Panc1 (cell line): ENCODE results near the gene CIROP. TPM values are rescaled to one million over a fixed set of nuclear protein-coding genes. Genes with fewer than 3 reads are reported as not detected.

ENCODE experiments used
- ATAC-seq: fragments of 200-7000 bp; cut with Tn5 transposase; 2 replicates; pipeline ENCODE4 v1.9.1; 2020; ENCODE audit warnings: mild to moderate bottlenecking, moderate library complexity
- BruUV-seq: library from RNA; stranded (reverse); fragments of 400-500 nt; replicated peaks from 2 replicates; lab custom pipeline; 2021; lab: Mats Ljungman, UMichigan
- CTCF ChIA-PET: fragments of 300-600 bp; sonication (Branson Sonifier 250); formaldehyde crosslinking; loops from one replicate; lab custom pipeline; 2022; ENCODE audit warnings: antibody characterized with exemption; lab: Charles Lee
- POLR2A ChIA-PET: fragments of 300-600 bp; sonication (Branson Sonifier 250); formaldehyde crosslinking; loops from one replicate; lab custom pipeline; 2022; ENCODE audit warnings: antibody characterized with exemption; lab: Charles Lee
- DNase-seq: peaks from one replicate; pipeline ENCODE4 v3.0.0-alpha.2; 2010; ENCODE audit warnings: low read depth, low spot score
- H3K27ac ChIP-seq: 2 replicates; pipeline ENCODE4 v1.5.1; 2011; ENCODE audit warnings: mild to moderate bottlenecking, low read length, inconsistent platforms
- H3K27me3 ChIP-seq: fragments of 200-500 bp; sonication (Bioruptor generic); 2 replicates; pipeline ENCODE4 v1.6.0; 2014; ENCODE audit warnings: low read length, inconsistent platforms; ENCODE audit not compliant: control insufficient read depth, insufficient read depth
- H3K36me3 ChIP-seq: fragments of 200-500 bp; sonication (Bioruptor generic); 2 replicates; pipeline ENCODE4 v1.5.1; 2014; ENCODE audit warnings: inconsistent platforms, mild to moderate bottlenecking, low read length, moderate library complexity; ENCODE audit not compliant: control insufficient read depth, insufficient read depth
- H3K4me1 ChIP-seq: 2 replicates; pipeline ENCODE4 v1.5.1; 2011; ENCODE audit warnings: inconsistent platforms, mild to moderate bottlenecking, low read length, moderate library complexity; ENCODE audit not compliant: control insufficient read depth, insufficient read depth
- H3K4me3 ChIP-seq, 2 experiments: 2 replicates each; pipeline ENCODE4 v1.5.1; 2011 to 2012; ENCODE audit warnings: low read depth in 2 of 2, low read length in 2 of 2, mild to moderate bottlenecking in 2 of 2, inconsistent platforms in 1 of 2, moderate library complexity in 1 of 2
- H3K9me3 ChIP-seq: fragments of 200-500 bp; sonication (Bioruptor generic); 2 replicates; pipeline ENCODE4 v1.5.1; 2014; ENCODE audit warnings: low read depth, mild to moderate bottlenecking, inconsistent platforms, low read length, moderate library complexity; ENCODE audit not compliant: control insufficient read depth, insufficient read depth
- POLR2AphosphoS5 ChIP-seq: IDR thresholded peaks from 2 replicates; pipeline ENCODE4 v1.6.1; 2012; ENCODE audit warnings: mild to moderate bottlenecking, low read depth, low read length, moderate library complexity
- SIN3A ChIP-seq: IDR thresholded peaks from 2 replicates; pipeline ENCODE4 v1.6.1; 2012; ENCODE audit warnings: low read depth, mild to moderate bottlenecking, low read length, moderate library complexity, borderline replicate concordance; ENCODE audit not compliant: insufficient read depth
- TCF7L2 ChIP-seq: IDR thresholded peaks from 2 replicates; pipeline ENCODE4 v1.6.1; 2011; ENCODE audit warnings: mild to moderate bottlenecking, low read depth, low read length, inconsistent platforms
- in situ Hi-C: cut with HindIII; loops from 2 replicates; pipeline ENCODE4 v1.10.0; 2016; ENCODE audit warnings: low sequenced_read_pairs, low pct_unique_long_range_greater_than_20kb
- intact Hi-C: fragments of 100-400 bp; cut with micrococcal nuclease; formaldehyde crosslinking; loops from one replicate; pipeline ENCODE4 v1.10.0; 2022; ENCODE audit not compliant: unreplicated experiment
- total RNA-seq: library from RNA; stranded (reverse); gene quantifications from one replicate; pipeline ENCODE4 v1.2.1, GENCODE V29; 2021; ENCODE audit not compliant: unreplicated experiment
- TF ChIP-seq, protein P1 (sequence below), 2 experiments: IDR thresholded peaks; 2 replicates each; pipeline ENCODE4 v1.6.1; 2011 to 2012; ENCODE audit warnings: low read depth in 2 of 2, control low read depth in 1 of 2, low read length in 1 of 2, mild to moderate bottlenecking in 1 of 2, moderate library complexity in 1 of 2; ENCODE audit not compliant: insufficient read depth in 1 of 2
- TF ChIP-seq, protein P2 (sequence below): fragments of 450-650 bp; IDR thresholded peaks from 2 replicates; pipeline ENCODE4 v1.5.1; 2017; ENCODE audit warnings: mild to moderate bottlenecking

The CIROP gene
- total RNA-seq, 1 experiment from 2014 or later, result not detected

DNA sequence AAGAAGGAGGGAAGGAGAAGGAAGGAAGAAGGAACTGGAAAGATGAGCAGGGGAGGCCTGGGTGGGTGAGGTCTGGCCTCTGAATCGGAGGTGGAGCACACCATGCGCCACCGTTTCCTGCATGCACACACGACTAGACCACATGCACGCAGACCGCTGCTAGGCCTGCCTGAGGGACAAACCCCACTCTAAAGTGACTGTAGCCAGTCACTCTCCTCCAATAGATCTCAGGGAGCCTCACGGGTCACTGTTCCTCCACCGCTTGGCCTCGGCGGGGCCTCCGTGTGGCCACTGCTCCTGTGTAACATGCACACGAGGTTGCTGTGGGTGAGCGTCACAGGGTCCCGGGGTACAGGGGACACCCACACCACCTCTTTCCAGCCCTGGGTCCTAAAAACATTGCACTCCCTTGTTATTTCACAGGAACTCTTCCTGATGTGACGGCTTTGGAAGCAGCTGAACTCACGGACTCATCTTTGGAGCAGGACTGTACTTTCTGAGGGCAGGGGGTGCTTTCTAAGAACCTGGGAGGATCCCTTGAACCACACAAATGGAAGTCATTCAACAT is 31.9 kb upstream of the CIROP start:
- BruUV-seq, result no TSS peak
- in situ Hi-C loops, result no loop called here
- intact Hi-C loops, result no loop called here

DNA sequence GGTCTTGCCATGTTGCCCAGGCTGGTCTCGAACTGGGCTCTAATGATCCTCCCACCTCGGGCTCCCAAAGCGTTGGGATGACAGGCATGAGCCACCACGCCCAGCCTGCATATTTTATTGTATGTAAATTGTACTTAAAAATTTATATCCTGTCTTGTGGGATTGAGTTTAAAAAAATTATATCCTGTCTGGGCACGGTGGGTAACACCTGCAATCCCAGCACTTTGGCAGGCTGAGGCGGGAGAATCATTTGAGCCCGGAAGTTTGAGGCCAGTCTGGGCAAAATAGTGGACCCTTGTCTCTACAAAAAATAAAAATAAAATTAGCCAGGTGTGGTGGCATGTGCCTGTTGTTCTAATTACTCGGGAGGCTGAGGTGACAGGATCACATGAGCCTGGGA is 28.2 kb upstream of the CIROP start:
- ATAC-seq (no peak), DNase-seq (no peak)
- Histone ChIP-seq H3K4me1 (no peaks in the 10 kb centered on the region), H3K36me3 (no peaks in the 10 kb centered on the region), H3K4me3 (no peak overlapping the region), H3K27ac (no peak overlapping the region), H3K9me3 (no peaks in the 10 kb centered on the region), H3K27me3 (no peaks in the 10 kb centered on the region; the same call in 1 of the 2 replicates)
- ChIA-PET POLR2A (interaction anchor here (0.6 kb wide), 1 partner anchor 9 kb away, joined by 7 read pairs; no protein-coding TSS in a partner anchor), CTCF (no interaction called here)
- in situ Hi-C loops (no loop called here), intact Hi-C loops (no loop called here)
- BruUV-seq, result no TSS peak
- TF ChIP-seq, protein P1, sequence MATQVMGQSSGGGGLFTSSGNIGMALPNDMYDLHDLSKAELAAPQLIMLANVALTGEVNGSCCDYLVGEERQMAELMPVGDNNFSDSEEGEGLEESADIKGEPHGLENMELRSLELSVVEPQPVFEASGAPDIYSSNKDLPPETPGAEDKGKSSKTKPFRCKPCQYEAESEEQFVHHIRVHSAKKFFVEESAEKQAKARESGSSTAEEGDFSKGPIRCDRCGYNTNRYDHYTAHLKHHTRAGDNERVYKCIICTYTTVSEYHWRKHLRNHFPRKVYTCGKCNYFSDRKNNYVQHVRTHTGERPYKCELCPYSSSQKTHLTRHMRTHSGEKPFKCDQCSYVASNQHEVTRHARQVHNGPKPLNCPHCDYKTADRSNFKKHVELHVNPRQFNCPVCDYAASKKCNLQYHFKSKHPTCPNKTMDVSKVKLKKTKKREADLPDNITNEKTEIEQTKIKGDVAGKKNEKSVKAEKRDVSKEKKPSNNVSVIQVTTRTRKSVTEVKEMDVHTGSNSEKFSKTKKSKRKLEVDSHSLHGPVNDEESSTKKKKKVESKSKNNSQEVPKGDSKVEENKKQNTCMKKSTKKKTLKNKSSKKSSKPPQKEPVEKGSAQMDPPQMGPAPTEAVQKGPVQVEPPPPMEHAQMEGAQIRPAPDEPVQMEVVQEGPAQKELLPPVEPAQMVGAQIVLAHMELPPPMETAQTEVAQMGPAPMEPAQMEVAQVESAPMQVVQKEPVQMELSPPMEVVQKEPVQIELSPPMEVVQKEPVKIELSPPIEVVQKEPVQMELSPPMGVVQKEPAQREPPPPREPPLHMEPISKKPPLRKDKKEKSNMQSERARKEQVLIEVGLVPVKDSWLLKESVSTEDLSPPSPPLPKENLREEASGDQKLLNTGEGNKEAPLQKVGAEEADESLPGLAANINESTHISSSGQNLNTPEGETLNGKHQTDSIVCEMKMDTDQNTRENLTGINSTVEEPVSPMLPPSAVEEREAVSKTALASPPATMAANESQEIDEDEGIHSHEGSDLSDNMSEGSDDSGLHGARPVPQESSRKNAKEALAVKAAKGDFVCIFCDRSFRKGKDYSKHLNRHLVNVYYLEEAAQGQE (IDR thresholded peaks at IDR 0.05; ENCODE audit: insufficient read depth in 1 of 2, low read depth in 2 of 2, low read length in 1 of 2), result no peak
- no peak for TF ChIP-seq SIN3A
- TF ChIP-seq TCF7L2, result no peak
- no peak for TF ChIP-seq POLR2AphosphoS5
- TF ChIP-seq, protein P2, sequence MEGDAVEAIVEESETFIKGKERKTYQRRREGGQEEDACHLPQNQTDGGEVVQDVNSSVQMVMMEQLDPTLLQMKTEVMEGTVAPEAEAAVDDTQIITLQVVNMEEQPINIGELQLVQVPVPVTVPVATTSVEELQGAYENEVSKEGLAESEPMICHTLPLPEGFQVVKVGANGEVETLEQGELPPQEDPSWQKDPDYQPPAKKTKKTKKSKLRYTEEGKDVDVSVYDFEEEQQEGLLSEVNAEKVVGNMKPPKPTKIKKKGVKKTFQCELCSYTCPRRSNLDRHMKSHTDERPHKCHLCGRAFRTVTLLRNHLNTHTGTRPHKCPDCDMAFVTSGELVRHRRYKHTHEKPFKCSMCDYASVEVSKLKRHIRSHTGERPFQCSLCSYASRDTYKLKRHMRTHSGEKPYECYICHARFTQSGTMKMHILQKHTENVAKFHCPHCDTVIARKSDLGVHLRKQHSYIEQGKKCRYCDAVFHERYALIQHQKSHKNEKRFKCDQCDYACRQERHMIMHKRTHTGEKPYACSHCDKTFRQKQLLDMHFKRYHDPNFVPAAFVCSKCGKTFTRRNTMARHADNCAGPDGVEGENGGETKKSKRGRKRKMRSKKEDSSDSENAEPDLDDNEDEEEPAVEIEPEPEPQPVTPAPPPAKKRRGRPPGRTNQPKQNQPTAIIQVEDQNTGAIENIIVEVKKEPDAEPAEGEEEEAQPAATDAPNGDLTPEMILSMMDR, result no peak

More for the DNA sequence above, 31.9 kb upstream of the CIROP start:
- Histone ChIP-seq H3K27me3 (no peaks in the 10 kb centered on the region), H3K27ac (no peak overlapping the region), H3K4me3 (no peak overlapping the region), H3K9me3 (no peaks in the 10 kb centered on the region), H3K36me3 (no peaks in the 10 kb centered on the region), H3K4me1 (no peaks in the 10 kb centered on the region)
- ChIA-PET POLR2A (interaction anchor here (0.6 kb wide), 1 partner anchor 101 kb away, joined by 5 read pairs; no protein-coding TSS in a partner anchor), CTCF (no interaction called here)
- DNase-seq, result no peak
- no peak for ATAC-seq
- TF ChIP-seq, protein P2, result no peak
- TF ChIP-seq, protein P1 (IDR thresholded peaks at IDR 0.05; ENCODE audit: insufficient read depth in 1 of 2, low read depth in 2 of 2, low read length in 1 of 2), result no peak
- TF ChIP-seq TCF7L2 (no peak), POLR2AphosphoS5 (no peak), SIN3A (no peak)
